Measurements from ENCODE around the gene SNX22. TPM values are rescaled to one million over a fixed set of nuclear protein-coding genes. Genes with fewer than 3 reads are reported as not detected.

Gene SNX22
- total and polyA plus RNA-seq, 9 donors: 0.07 to 2.3 (median 0.28) TPM; not detected in 1

DNA sequence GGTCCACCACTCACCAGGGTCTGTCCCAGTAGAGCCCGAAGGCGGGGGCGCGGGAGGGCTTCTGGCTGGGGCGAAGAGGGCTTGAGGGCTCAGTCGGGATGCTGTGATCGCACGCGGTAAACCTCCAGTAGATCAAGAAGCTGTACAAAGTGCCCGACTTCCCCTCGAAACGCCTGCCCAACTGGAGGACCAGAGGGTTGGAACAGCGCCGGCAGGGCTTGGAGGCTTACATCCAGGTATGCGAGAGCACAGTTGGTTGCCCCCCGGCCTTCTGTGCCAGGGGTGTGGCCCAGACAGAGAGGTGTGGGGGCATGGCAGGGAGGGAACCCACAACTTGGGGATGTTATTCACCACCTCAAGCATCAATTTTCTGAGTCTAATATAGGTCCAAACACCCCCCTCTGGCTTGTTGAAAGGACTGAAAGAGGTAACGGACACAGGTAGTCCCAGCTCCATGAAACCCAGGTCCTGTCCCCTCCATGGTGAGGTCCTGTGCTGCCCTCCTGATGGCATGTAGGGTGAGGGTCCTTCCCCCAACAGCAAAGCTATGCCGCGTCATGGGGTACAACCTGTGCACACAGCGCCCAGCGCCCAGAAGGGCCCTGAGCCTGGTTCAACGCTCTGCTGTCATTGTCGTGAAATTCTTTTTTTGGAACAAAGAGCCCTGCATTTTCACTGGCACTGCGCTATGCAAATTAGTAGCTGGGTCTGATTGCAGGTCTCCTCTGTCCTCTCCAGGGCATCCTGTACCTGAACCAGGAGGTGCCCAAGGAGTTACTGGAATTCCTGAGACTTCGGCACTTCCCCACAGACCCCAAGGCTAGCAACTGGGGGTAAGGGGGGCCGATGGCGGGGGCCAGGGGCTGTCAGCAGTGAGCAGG, 1.2 kb downstream of the SNX22 start:
- no peaks in the 10 kb centered on the region for H3K9me3 ChIP-seq
- no peak overlapping the region for H3K4me3 ChIP-seq
- peaks cover 5% of the 10 kb centered on the region for H3K4me1 ChIP-seq (ENCODE audit: insufficient read depth)
- no peak for TF ChIP-seq POLR2A (IDR thresholded peaks at IDR 0.05)
- TF ChIP-seq EP300 (IDR thresholded peaks at IDR 0.05): no peak
- TF ChIP-seq, protein P1, sequence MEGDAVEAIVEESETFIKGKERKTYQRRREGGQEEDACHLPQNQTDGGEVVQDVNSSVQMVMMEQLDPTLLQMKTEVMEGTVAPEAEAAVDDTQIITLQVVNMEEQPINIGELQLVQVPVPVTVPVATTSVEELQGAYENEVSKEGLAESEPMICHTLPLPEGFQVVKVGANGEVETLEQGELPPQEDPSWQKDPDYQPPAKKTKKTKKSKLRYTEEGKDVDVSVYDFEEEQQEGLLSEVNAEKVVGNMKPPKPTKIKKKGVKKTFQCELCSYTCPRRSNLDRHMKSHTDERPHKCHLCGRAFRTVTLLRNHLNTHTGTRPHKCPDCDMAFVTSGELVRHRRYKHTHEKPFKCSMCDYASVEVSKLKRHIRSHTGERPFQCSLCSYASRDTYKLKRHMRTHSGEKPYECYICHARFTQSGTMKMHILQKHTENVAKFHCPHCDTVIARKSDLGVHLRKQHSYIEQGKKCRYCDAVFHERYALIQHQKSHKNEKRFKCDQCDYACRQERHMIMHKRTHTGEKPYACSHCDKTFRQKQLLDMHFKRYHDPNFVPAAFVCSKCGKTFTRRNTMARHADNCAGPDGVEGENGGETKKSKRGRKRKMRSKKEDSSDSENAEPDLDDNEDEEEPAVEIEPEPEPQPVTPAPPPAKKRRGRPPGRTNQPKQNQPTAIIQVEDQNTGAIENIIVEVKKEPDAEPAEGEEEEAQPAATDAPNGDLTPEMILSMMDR (IDR thresholded peaks at IDR 0.05): no peak
- H3K36me3 ChIP-seq: no peaks in the 10 kb centered on the region
- DNase-seq: peak in 2 of 5 donors; percentile 16 to 49
- intact Hi-C loops (cut with DNase I): no loop called here
- H3K27me3 ChIP-seq: no peaks in the 10 kb centered on the region
- no peak overlapping the region for H3K27ac ChIP-seq
- 26 to 32% (median 32%) methylated on average over 25 to 27 of the region's 27 CpGs for WGBS, 3 donors

GRCh38 chr15:64153480-64154367, 2.2 kb downstream of the SNX22 start:
- WGBS, 3 donors: 10 to 16% (median 15%) methylated on average over 12 of the region's 12 CpGs
- Histone ChIP-seq H3K27ac (no peak overlapping the region), H3K4me3 (no peak overlapping the region), H3K9me3 (no peaks in the 10 kb centered on the region), H3K27me3 (no peaks in the 10 kb centered on the region), H3K36me3 (no peaks in the 10 kb centered on the region), H3K4me1 (ENCODE audit: insufficient read depth) (peaks cover 5% of the 10 kb centered on the region)
- peak; percentile 81 to 91 (median 89) for DNase-seq
- TF ChIP-seq, protein P1 (IDR thresholded peaks at IDR 0.05): peak; percentile 74 to 91 (median 85)
- TF ChIP-seq POLR2A (IDR thresholded peaks at IDR 0.05) (no peak), EP300 (IDR thresholded peaks at IDR 0.05) (no peak)
- intact Hi-C loops (cut with DNase I): no loop called here

DNA sequence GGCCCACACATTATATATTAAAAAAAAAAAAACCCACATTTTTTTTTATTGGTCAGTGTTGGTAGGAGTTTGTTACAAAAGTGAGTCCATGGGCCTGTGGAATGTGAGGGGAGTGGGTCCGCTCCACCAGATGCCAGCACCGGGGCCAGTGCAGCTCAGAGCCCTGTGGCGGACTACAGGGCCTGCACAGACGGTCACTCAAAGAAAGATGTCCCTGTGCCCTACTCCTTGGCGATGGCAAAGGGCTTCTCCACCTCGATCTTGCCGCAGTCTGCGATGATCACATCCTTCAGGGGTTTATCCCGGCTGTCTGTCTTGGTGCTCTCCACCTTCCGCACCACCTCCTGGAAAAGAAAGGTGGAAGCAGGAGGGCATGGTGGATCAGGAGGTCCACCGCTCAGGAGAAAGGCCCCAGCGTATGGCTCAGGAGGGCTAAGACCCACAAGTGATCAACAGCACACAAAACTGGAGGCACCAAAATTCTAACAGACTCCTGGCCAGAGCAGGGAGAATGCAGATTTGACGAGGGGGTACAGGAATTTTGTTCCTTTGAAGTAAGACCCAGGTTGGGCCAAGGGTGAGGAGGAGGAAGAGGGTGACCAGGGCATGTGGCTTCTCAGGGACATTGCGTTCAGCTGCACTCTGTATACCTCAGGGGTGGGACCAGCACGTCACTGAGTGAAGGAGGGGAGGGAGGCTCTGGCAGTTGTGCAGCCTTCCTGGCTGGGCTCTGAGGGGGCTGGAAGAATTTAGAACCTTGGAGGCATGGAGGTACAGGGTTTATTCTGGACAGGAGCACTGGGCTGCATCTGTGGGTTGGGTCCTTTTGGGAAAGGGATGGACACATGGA, 4.5 kb downstream of the SNX22 start:
- no peaks in the 10 kb centered on the region for H3K36me3 ChIP-seq
- intact Hi-C loops (cut with DNase I): no loop called here
- 84% methylated on average over 15 of the region's 15 CpGs for WGBS, 3 donors

More for the DNA sequence above, 4.5 kb downstream of the SNX22 start:
- DNase-seq: peak in 1 of 5 donors; percentile 9
- H3K9me3 ChIP-seq: no peaks in the 10 kb centered on the region
- TF ChIP-seq, protein P1 (IDR thresholded peaks at IDR 0.05): no peak
- no peak for TF ChIP-seq POLR2A (IDR thresholded peaks at IDR 0.05)
- no peak for TF ChIP-seq EP300 (IDR thresholded peaks at IDR 0.05)
- peaks cover 5% of the 10 kb centered on the region for H3K4me1 ChIP-seq (ENCODE audit: insufficient read depth)
- H3K27ac ChIP-seq: no peak overlapping the region
- no peak overlapping the region for H3K4me3 ChIP-seq
- no peaks in the 10 kb centered on the region for H3K27me3 ChIP-seq

Measured in ovary (tissue), 9 donors.